Stimulated activated CD8-positive, alpha-beta memory T cell treated with anti-CD3 and anti-CD28 coated beads, Interleukin-4, amount 100 ng/mL, for 4 hours (primary cell): ENCODE data around the gene CORO2B.

Experiments
- DNase-seq, 2 donors: peaks; one replicate each; pipeline ENCODE4 v3.0.0-alpha.2; 2020; ENCODE audit warnings: low read depth in 2 of 2, low spot score in 1 of 2

Gene CORO2B

GRCh38 chr15:68589783-68590710 lies 11.3 kb downstream of the CORO2B start:
- no peak for DNase-seq

- no peak for DNase-seq
These were observed 12.1 kb downstream of the CORO2B start for GRCh38 chr15:68590721-68591389.

- DNase-seq = no peak
These were observed 13.3 kb downstream of the CORO2B start for GRCh38 chr15:68592054-68592453.

- DNase-seq = no peak
These were observed 13.8 kb downstream of the CORO2B start for GRCh38 chr15:68592544-68592943.

- DNase-seq = no peak
These were observed 14.5 kb downstream of the CORO2B start for GRCh38 chr15:68593341-68593740.

- no peak for DNase-seq
These were observed 15.2 kb downstream of the CORO2B start for GRCh38 chr15:68593828-68594532.

GRCh38 chr15:68594533-68595259 lies 15.9 kb downstream of the CORO2B start:
- no peak for DNase-seq

- DNase-seq = no peak
These were observed 16.4 kb downstream of the CORO2B start for GRCh38 chr15:68595260-68595564.

- no peak for DNase-seq
These were observed 17.0 kb downstream of the CORO2B start for GRCh38 chr15:68595761-68596160.

- DNase-seq = no peak
These were observed 17.9 kb downstream of the CORO2B start for GRCh38 chr15:68596691-68597090.

- DNase-seq = no peak
These were observed 18.8 kb downstream of the CORO2B start for GRCh38 chr15:68597581-68597980.

- DNase-seq = no peak
These were observed 19.7 kb downstream of the CORO2B start for GRCh38 chr15:68598171-68599152.

- no peak for DNase-seq
These were observed 20.4 kb downstream of the CORO2B start for GRCh38 chr15:68599153-68599545.

- DNase-seq = no peak
These were observed 20.8 kb downstream of the CORO2B start for GRCh38 chr15:68599560-68600071.

- DNase-seq = no peak
These were observed 22.7 kb downstream of the CORO2B start for GRCh38 chr15:68601206-68602197.

- no peak for DNase-seq
These were observed 23.8 kb downstream of the CORO2B start for GRCh38 chr15:68602459-68603215.

GRCh38 chr15:68603216-68603595 lies 24.4 kb downstream of the CORO2B start:
- DNase-seq = no peak

GRCh38 chr15:68603951-68604350 lies 25.2 kb downstream of the CORO2B start:
- no peak for DNase-seq
